ENCODE data around the gene ABCF3. TPM values are rescaled to one million over a fixed set of nuclear protein-coding genes. Genes with fewer than 3 reads are reported as not detected.

ABCF3 gene, protein sequence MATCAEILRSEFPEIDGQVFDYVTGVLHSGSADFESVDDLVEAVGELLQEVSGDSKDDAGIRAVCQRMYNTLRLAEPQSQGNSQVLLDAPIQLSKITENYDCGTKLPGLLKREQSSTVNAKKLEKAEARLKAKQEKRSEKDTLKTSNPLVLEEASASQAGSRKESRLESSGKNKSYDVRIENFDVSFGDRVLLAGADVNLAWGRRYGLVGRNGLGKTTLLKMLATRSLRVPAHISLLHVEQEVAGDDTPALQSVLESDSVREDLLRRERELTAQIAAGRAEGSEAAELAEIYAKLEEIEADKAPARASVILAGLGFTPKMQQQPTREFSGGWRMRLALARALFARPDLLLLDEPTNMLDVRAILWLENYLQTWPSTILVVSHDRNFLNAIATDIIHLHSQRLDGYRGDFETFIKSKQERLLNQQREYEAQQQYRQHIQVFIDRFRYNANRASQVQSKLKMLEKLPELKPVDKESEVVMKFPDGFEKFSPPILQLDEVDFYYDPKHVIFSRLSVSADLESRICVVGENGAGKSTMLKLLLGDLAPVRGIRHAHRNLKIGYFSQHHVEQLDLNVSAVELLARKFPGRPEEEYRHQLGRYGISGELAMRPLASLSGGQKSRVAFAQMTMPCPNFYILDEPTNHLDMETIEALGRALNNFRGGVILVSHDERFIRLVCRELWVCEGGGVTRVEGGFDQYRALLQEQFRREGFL
- total RNA-seq = 100 to 1,000 TPM in 1 of 2 donors, 10 to 100 TPM in 1; 62.9 to 103 TPM

DNA sequence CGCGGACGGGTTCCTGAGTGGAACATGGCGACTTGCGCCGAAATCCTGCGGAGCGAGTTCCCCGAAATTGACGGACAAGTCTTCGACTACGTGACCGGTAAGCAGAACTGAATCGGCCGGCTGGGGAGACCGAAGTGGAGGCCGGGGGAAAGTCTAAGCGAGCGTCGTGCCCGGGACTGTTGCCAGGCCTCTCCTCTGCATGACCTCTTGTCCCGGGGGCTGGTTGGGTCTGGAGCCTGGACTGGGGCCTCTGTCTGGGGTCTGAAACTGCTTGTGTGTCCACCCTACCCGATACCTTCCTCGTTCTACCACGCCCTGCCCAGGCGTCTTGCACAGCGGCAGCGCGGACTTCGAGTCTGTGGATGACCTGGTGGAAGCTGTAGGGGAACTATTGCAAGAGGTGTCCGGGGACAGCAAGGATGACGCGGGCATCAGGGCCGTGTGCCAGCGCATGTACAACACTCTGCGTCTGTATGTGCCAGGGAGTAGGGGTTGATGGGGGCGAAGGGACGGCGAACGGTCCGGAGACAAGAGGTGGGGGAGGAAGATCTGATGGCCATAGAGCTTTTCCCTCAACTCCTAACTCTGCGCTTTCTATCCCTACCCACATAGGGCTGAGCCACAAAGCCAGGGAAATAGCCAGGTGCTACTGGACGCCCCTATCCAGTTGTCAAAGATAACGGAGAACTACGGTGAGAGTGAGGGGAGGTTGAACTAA, at the start of gene ABCF3:
Gene ABCF3, plus strand, starts transcription at position 16 of the 718 bp plus-strand sequence. Its CDS starts 9 bp downstream, at position 25.
- H3K27ac ChIP-seq = peak within 1 kb of the TSS; percentile 79 to 83
- WGBS = under 1% methylated on average over 44 of the region's 45 CpGs
- TF ChIP-seq, protein P1, sequence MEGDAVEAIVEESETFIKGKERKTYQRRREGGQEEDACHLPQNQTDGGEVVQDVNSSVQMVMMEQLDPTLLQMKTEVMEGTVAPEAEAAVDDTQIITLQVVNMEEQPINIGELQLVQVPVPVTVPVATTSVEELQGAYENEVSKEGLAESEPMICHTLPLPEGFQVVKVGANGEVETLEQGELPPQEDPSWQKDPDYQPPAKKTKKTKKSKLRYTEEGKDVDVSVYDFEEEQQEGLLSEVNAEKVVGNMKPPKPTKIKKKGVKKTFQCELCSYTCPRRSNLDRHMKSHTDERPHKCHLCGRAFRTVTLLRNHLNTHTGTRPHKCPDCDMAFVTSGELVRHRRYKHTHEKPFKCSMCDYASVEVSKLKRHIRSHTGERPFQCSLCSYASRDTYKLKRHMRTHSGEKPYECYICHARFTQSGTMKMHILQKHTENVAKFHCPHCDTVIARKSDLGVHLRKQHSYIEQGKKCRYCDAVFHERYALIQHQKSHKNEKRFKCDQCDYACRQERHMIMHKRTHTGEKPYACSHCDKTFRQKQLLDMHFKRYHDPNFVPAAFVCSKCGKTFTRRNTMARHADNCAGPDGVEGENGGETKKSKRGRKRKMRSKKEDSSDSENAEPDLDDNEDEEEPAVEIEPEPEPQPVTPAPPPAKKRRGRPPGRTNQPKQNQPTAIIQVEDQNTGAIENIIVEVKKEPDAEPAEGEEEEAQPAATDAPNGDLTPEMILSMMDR (IDR thresholded peaks at IDR 0.05) = peak in 1 of 4 experiments; percentile 6
- TF ChIP-seq POLR2AphosphoS5 (IDR thresholded peaks at IDR 0.05) (peak; percentile 48), POLR2A (IDR thresholded peaks at IDR 0.05) (no peak)
- H3K4me1 ChIP-seq (replicated peaks) = peaks cover 12% of the 10 kb centered on the region
- no peaks in the 10 kb centered on the region for H3K9me3 ChIP-seq
- no peak for DNase-seq (ENCODE audit: low spot score)
- H3K4me3 ChIP-seq = peak within 1 kb of the TSS; percentile 85 to 91
- H3K27me3 ChIP-seq (replicated peaks; ENCODE audit: insufficient read depth) = no peaks in the 10 kb centered on the region
- peaks cover 17 to 28% of the 10 kb centered on the region in 2 donors for H3K36me3 ChIP-seq
- intact Hi-C loops (cut with DNase I) = no loop called here

DNA sequence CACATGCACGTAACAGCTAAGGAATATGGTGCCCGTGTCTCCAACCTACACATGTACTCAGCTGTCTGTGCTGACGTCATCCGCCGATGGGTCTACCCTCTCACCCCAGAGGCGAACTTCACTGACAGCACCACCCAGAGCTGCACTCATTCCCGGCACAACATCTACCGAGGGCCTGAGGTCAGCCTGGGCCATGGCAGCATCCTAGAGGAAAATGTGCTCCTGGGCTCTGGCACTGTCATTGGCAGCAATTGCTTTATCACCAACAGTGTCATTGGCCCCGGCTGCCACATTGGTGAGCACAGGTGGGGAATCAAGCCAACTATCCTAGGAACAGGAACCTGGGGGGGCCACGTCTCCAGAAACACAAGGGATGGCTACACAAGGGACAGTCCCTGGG, 45.6 kb upstream of the ABCF3 start:
- TF ChIP-seq POLR2AphosphoS5 (IDR thresholded peaks at IDR 0.05) = no peak
- TF ChIP-seq, protein P1 (IDR thresholded peaks at IDR 0.05) = no peak
- no peak for TF ChIP-seq POLR2A (IDR thresholded peaks at IDR 0.05)
- no peaks in the 10 kb centered on the region for H3K9me3 ChIP-seq
- intact Hi-C loops (cut with DNase I) = no loop called here
- H3K4me3 ChIP-seq = no peak overlapping the region
- no peaks in the 10 kb centered on the region for H3K27me3 ChIP-seq (replicated peaks; ENCODE audit: insufficient read depth)
- H3K4me1 ChIP-seq (replicated peaks) = peaks cover 20% of the 10 kb centered on the region
- no peak overlapping the region for H3K27ac ChIP-seq
- 86% methylated on average over 10 of the region's 10 CpGs for WGBS
- H3K36me3 ChIP-seq = peaks cover 15 to 16% of the 10 kb centered on the region in 2 donors
- no peak for DNase-seq (ENCODE audit: low spot score)

GRCh38 chr3:184142199-184142598, 43.8 kb upstream of the ABCF3 start:
- Histone ChIP-seq H3K4me3 (no peak overlapping the region), H3K4me1 (replicated peaks) (peaks cover 10% of the 10 kb centered on the region), H3K27ac (no peak overlapping the region), H3K27me3 (replicated peaks; ENCODE audit: insufficient read depth) (no peaks in the 10 kb centered on the region), H3K9me3 (no peaks in the 10 kb centered on the region), H3K36me3 (peaks cover 15 to 16% of the 10 kb centered on the region in 2 donors)
- intact Hi-C loops (cut with DNase I) = no loop called here
- WGBS = 93% methylated on average over 7 of the region's 7 CpGs
- TF ChIP-seq POLR2AphosphoS5 (IDR thresholded peaks at IDR 0.05) = no peak
- TF ChIP-seq, protein P1 (IDR thresholded peaks at IDR 0.05) = no peak
- TF ChIP-seq POLR2A (IDR thresholded peaks at IDR 0.05) = no peak
- DNase-seq (ENCODE audit: low spot score) = no peak

GRCh38 chr3:184143327-184143726, 42.7 kb upstream of the ABCF3 start:
- Histone ChIP-seq H3K27me3 (replicated peaks; ENCODE audit: insufficient read depth) (no peaks in the 10 kb centered on the region), H3K4me3 (no peak overlapping the region), H3K9me3 (no peaks in the 10 kb centered on the region), H3K27ac (no peak overlapping the region), H3K36me3 (peaks cover 15 to 16% of the 10 kb centered on the region in 2 donors), H3K4me1 (replicated peaks) (peaks cover 4% of the 10 kb centered on the region)
- TF ChIP-seq POLR2A (IDR thresholded peaks at IDR 0.05) (no peak), POLR2AphosphoS5 (IDR thresholded peaks at IDR 0.05) (no peak)
- TF ChIP-seq, protein P1 (IDR thresholded peaks at IDR 0.05) = no peak
- DNase-seq (ENCODE audit: low spot score) = no peak
- intact Hi-C loops (cut with DNase I) = no loop called here
- WGBS = 90% methylated on average over 3 of the region's 3 CpGs

Measured in prostate gland (tissue), 2 donors.